ENCODE measurements around the gene ADAMTS17.

- TF ChIP-seq POLR2A (IDR thresholded peaks at IDR 0.05), result no peak
- TF ChIP-seq, protein P1, sequence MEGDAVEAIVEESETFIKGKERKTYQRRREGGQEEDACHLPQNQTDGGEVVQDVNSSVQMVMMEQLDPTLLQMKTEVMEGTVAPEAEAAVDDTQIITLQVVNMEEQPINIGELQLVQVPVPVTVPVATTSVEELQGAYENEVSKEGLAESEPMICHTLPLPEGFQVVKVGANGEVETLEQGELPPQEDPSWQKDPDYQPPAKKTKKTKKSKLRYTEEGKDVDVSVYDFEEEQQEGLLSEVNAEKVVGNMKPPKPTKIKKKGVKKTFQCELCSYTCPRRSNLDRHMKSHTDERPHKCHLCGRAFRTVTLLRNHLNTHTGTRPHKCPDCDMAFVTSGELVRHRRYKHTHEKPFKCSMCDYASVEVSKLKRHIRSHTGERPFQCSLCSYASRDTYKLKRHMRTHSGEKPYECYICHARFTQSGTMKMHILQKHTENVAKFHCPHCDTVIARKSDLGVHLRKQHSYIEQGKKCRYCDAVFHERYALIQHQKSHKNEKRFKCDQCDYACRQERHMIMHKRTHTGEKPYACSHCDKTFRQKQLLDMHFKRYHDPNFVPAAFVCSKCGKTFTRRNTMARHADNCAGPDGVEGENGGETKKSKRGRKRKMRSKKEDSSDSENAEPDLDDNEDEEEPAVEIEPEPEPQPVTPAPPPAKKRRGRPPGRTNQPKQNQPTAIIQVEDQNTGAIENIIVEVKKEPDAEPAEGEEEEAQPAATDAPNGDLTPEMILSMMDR (IDR thresholded peaks at IDR 0.05 in 4 of 5, conservative IDR thresholded peaks at IDR 0.05 in 1 of 5), result no peak
Measured at GRCh38 chr15:100180921-100181320, 160.9 kb downstream of the ADAMTS17 start.
